WTC11 (cell line): ENCODE results near the gene C1D. TPM values are rescaled to one million over a fixed set of nuclear protein-coding genes. Genes with fewer than 3 reads are reported as not detected.

Experiments used
- ATAC-seq: fragments of 200-7000 bp; cut with Tn5 transposase; 2 replicates; pipeline ENCODE4 v1.10.0; 2021; ENCODE audit warnings: mild to moderate bottlenecking, moderate library complexity
- Bru-seq: library from RNA; stranded (reverse); fragments of 400-500 nt; gene quantifications from one replicate; lab custom pipeline; 2021; lab: Mats Ljungman, UMichigan
- CTCF ChIA-PET: fragments of 300-600 bp; sonication (Branson Sonifier 250); formaldehyde crosslinking; loops from one replicate; lab custom pipeline; 2021; ENCODE audit warnings: antibody characterized with exemption; lab: Charles Lee
- POLR2A ChIA-PET: fragments of 350-600 bp; sonication (Branson Sonifier 250); formaldehyde crosslinking; loops from one replicate; lab custom pipeline; 2021; ENCODE audit warnings: antibody characterized with exemption; lab: Charles Lee
- DNase-seq: peaks from one replicate; pipeline ENCODE4 v3.0.0; 2021; ENCODE audit warnings: low spot score
- H3K27ac Mint-ChIP-seq: 2 replicates; pipeline ENCODE4 v1.8.0; 2021; ENCODE audit warnings: mixed read lengths
- H3K27me3 Mint-ChIP-seq: 2 replicates; pipeline ENCODE4 v1.8.0; 2021; ENCODE audit warnings: low read depth, mild to moderate bottlenecking, moderate library complexity, mixed read lengths
- H3K36me3 Mint-ChIP-seq: 2 replicates; pipeline ENCODE4 v1.8.0; 2021; ENCODE audit warnings: mixed read lengths
- H3K4me1 Mint-ChIP-seq: 2 replicates; pipeline ENCODE4 v1.8.0; 2022; ENCODE audit warnings: mixed read lengths
- H3K4me3 Mint-ChIP-seq: 2 replicates; pipeline ENCODE4 v1.8.0; 2021; ENCODE audit warnings: mild to moderate bottlenecking, moderate library complexity, mixed read lengths
- H3K9me3 Mint-ChIP-seq: 2 replicates; pipeline ENCODE4 v1.8.0; 2021; ENCODE audit warnings: mixed read lengths
- ELF4 ChIP-seq: sonication (generic); formaldehyde crosslinking; IDR thresholded peaks from 2 replicates; pipeline ENCODE4 v1.8.1; 2022; ENCODE audit warnings: low read depth, mild to moderate bottlenecking, moderate library complexity, missing genetic modification reagents
- ETV6 ChIP-seq: sonication (generic); formaldehyde crosslinking; IDR thresholded peaks from 2 replicates; pipeline ENCODE4 v1.8.1; 2022; ENCODE audit warnings: mild to moderate bottlenecking, missing genetic modification reagents
- FOXK1 ChIP-seq: sonication (generic); formaldehyde crosslinking; IDR thresholded peaks from 2 replicates; pipeline ENCODE4 v1.8.0; 2022; ENCODE audit warnings: mild to moderate bottlenecking, moderate library complexity, missing genetic modification reagents
- FOXP1 ChIP-seq: sonication (generic); formaldehyde crosslinking; IDR thresholded peaks from 2 replicates; pipeline ENCODE4 v1.8.0; 2022; ENCODE audit warnings: missing genetic modification reagents, mild to moderate bottlenecking, moderate library complexity, borderline replicate concordance
- GRHL2 ChIP-seq: fragments of 250-450 bp; sonication (Bioruptor Pico); IDR thresholded peaks from 2 replicates; pipeline ENCODE4 v1.8.0; 2022; ENCODE audit warnings: mild to moderate bottlenecking, moderate library complexity; ENCODE audit not compliant: insufficient replicate concordance, severe bottlenecking
- JAZF1 ChIP-seq: fragments of 250-450 bp; sonication (Bioruptor Pico); IDR thresholded peaks from 2 replicates; pipeline ENCODE4 v1.9.0; 2021; ENCODE audit warnings: moderate library complexity, mild to moderate bottlenecking, inconsistent platforms
- MXD4 ChIP-seq: fragments of 250-450 bp; sonication (Bioruptor Pico); IDR thresholded peaks from 2 replicates; pipeline ENCODE4 v1.8.0; 2021; ENCODE audit warnings: mild to moderate bottlenecking, moderate library complexity, borderline replicate concordance
- MYBL2 ChIP-seq: sonication (generic); formaldehyde crosslinking; IDR thresholded peaks from 2 replicates; pipeline ENCODE4 v1.8.1; 2023; ENCODE audit warnings: mild to moderate bottlenecking, moderate library complexity, missing genetic modification reagents
- OVOL2 ChIP-seq: fragments of 250-450 bp; sonication (Bioruptor Pico); IDR thresholded peaks from 2 replicates; pipeline ENCODE4 v1.9.0; 2021; ENCODE audit warnings: mild to moderate bottlenecking, borderline replicate concordance
- SMAD3 ChIP-seq: sonication (generic); formaldehyde crosslinking; IDR thresholded peaks from 2 replicates; pipeline ENCODE4 v1.8.0; 2022; ENCODE audit warnings: missing genetic modification reagents, mild to moderate bottlenecking, borderline replicate concordance
- ZNF232 ChIP-seq: sonication (generic); formaldehyde crosslinking; IDR thresholded peaks from 2 replicates; pipeline ENCODE4 v1.8.0; 2022; ENCODE audit warnings: mild to moderate bottlenecking, missing genetic modification reagents
- long read RNA-seq, 3 experiments: library from RNA in 1 of 3; library from capped mRNA in 1 of 3; library from polyadenylated mRNA in 1 of 3; unstranded in 2 of 3; stranded (forward) in 1 of 3; transcript quantifications; one replicate each; pipeline ENCODE4 v2.0.0, GENCODE V29; 2021
- total RNA-seq: library from RNA; stranded (reverse); gene quantifications from 3 replicates; pipeline ENCODE4 v1.2.3, GENCODE V29; 2021
- TF ChIP-seq, protein P1 (sequence below): fragments of 250-450 bp; sonication (Bioruptor Pico); IDR thresholded peaks from 2 replicates; pipeline ENCODE4 v1.9.0; 2021; ENCODE audit warnings: mild to moderate bottlenecking
- TF ChIP-seq, protein P2 (sequence below): fragments of 250-450 bp; sonication (Bioruptor Pico); conservative IDR thresholded peaks from 2 replicates; pipeline ENCODE4 v1.9.0; 2021; ENCODE audit warnings: mild to moderate bottlenecking
- TF ChIP-seq, protein P3 (sequence below): sonication (generic); formaldehyde crosslinking; IDR thresholded peaks from 2 replicates; pipeline ENCODE4 v1.8.1; 2022; ENCODE audit warnings: mild to moderate bottlenecking, moderate library complexity, missing genetic modification reagents
- TF ChIP-seq, protein P4 (sequence below): sonication (generic); formaldehyde crosslinking; conservative IDR thresholded peaks from 2 replicates; pipeline ENCODE4 v1.8.1; 2022; ENCODE audit warnings: mild to moderate bottlenecking, missing genetic modification reagents
- TF ChIP-seq, protein P5 (sequence below): fragments of 200-600 bp; IDR thresholded peaks from 2 replicates; pipeline ENCODE4 v1.8.0; 2022; ENCODE audit warnings: antibody characterized with exemption
- TF ChIP-seq, protein P6 (sequence below): sonication (generic); formaldehyde crosslinking; IDR thresholded peaks from 2 replicates; pipeline ENCODE4 v1.8.1; 2023; ENCODE audit warnings: mild to moderate bottlenecking, missing genetic modification reagents
- TF ChIP-seq, protein P7 (sequence below): fragments of 250-450 bp; sonication (Bioruptor Pico); IDR thresholded peaks from 2 replicates; pipeline ENCODE4 v1.9.0; 2021; ENCODE audit warnings: mild to moderate bottlenecking, borderline replicate concordance

Gene C1D, protein sequence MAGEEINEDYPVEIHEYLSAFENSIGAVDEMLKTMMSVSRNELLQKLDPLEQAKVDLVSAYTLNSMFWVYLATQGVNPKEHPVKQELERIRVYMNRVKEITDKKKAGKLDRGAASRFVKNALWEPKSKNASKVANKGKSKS
- total RNA-seq (19.3 to 21.0 TPM (median 19.4 TPM) in 3 replicates), Bru-seq, nascent RNA (percentile 88 among the genes with signal in this experiment)
- long read RNA-seq, experiment 1, transcript C1D-204 (5 exons, 736 nt): major isoform, 24 of 50 reads
- long read RNA-seq, experiment 1, transcript C1D-201 (5 exons, 2,233 nt): minor isoform, 14 of 50 reads
- long read RNA-seq, experiment 1, partial matches to known transcripts: 0 of 50 reads
- long read RNA-seq, experiment 1, other reads (novel, unspliced or antisense): 12 of 50 reads
- long read RNA-seq, experiment 2, transcript C1D-204 (5 exons, 736 nt): major isoform, 35 of 83 reads
- long read RNA-seq, experiment 2, transcript C1D-201 (5 exons, 2,233 nt): minor isoform, 13 of 83 reads
- long read RNA-seq, experiment 2, partial matches to known transcripts: 20 of 83 reads
- long read RNA-seq, experiment 2, other reads (novel, unspliced or antisense): 13 of 83 reads
- long read RNA-seq, experiment 3, transcript C1D-204 (5 exons, 736 nt): major isoform, 111 of 200 reads
- long read RNA-seq, experiment 3, transcript C1D-201 (5 exons, 2,233 nt): minor isoform, 54 of 200 reads
- long read RNA-seq, experiment 3, partial matches to known transcripts: 1 of 200 reads
- long read RNA-seq, experiment 3, other reads (novel, unspliced or antisense): 32 of 200 reads

DNA sequence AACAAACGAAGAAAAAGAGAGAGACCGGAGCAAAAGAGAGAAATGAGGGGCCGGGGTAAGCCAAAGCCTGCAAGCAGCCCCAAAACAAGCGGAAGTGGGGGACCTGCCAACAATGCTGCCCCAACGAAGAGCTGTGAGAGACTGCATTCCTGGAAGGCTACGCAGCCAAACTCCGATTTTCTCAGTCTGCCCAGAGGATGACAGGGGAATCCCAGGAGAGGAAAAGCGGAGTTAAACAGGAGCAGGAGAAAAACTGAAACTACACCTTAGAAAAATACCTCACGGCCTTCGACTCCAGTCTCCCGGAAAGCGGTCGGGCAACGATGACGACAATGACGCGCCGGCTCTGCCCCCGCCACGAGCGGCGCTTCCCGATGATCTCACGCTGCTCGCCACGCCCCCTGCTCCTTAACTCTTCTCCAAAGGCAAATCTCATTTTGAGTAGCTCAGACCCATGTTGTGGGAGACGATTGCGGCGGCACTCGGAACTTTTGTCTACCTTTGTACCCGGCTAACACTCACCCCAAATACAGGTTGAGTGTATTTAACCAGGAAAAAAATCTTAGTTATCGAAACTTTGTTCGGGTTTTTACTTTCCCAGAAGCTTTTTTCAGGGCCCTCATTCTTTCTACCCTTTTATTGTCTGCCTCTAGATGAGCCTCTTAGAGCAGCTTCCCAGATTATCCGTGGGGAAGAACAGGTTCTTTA lies at the start of gene C1D:
TSS of gene C1D (minus strand) at position 325 of the 708 bp plus-strand sequence. CDS start 15,694 bp downstream, outside the sequence.
- H3K9me3 Mint-ChIP-seq: peaks cover 19% of the 10 kb centered on the region
- H3K4me1 Mint-ChIP-seq: peaks cover 18% of the 10 kb centered on the region
- ChIA-PET POLR2A (interaction anchor here (1.2 to 1.8 kb wide), 3 partner anchors 9 to 329 kb away, joined by 3 to 5 read pairs (median 3); partner anchors contain the start of gene PNO1), CTCF (interaction anchor here (0.6 to 1.4 kb wide), 5 partner anchors 8 to 216 kb away, joined by 3 to 6 read pairs (median 3); no protein-coding TSS in a partner anchor)
- peak within 1 kb of the TSS; percentile 95 for H3K4me3 Mint-ChIP-seq
- H3K27ac Mint-ChIP-seq: peak within 1 kb of the TSS; percentile 95
- H3K27me3 Mint-ChIP-seq: peaks cover 16% of the 10 kb centered on the region
- DNase-seq (peak; percentile 94), ATAC-seq (peak; percentile 93)
- no peaks in the 10 kb centered on the region for H3K36me3 Mint-ChIP-seq
- TF ChIP-seq ZNF232: no peak
- TF ChIP-seq SMAD3 (CRISPR knock-in tag): no peak
- TF ChIP-seq JAZF1 (CRISPR knock-in tag): no peak
- no peak for TF ChIP-seq MYBL2 (CRISPR knock-in tag)
- no peak for TF ChIP-seq FOXP1 (CRISPR knock-in tag)
- TF ChIP-seq, protein P1, sequence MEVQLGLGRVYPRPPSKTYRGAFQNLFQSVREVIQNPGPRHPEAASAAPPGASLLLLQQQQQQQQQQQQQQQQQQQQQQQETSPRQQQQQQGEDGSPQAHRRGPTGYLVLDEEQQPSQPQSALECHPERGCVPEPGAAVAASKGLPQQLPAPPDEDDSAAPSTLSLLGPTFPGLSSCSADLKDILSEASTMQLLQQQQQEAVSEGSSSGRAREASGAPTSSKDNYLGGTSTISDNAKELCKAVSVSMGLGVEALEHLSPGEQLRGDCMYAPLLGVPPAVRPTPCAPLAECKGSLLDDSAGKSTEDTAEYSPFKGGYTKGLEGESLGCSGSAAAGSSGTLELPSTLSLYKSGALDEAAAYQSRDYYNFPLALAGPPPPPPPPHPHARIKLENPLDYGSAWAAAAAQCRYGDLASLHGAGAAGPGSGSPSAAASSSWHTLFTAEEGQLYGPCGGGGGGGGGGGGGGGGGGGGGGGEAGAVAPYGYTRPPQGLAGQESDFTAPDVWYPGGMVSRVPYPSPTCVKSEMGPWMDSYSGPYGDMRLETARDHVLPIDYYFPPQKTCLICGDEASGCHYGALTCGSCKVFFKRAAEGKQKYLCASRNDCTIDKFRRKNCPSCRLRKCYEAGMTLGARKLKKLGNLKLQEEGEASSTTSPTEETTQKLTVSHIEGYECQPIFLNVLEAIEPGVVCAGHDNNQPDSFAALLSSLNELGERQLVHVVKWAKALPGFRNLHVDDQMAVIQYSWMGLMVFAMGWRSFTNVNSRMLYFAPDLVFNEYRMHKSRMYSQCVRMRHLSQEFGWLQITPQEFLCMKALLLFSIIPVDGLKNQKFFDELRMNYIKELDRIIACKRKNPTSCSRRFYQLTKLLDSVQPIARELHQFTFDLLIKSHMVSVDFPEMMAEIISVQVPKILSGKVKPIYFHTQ (CRISPR knock-in tag): no peak
- no peak for TF ChIP-seq ETV6 (CRISPR knock-in tag)
- TF ChIP-seq, protein P2, sequence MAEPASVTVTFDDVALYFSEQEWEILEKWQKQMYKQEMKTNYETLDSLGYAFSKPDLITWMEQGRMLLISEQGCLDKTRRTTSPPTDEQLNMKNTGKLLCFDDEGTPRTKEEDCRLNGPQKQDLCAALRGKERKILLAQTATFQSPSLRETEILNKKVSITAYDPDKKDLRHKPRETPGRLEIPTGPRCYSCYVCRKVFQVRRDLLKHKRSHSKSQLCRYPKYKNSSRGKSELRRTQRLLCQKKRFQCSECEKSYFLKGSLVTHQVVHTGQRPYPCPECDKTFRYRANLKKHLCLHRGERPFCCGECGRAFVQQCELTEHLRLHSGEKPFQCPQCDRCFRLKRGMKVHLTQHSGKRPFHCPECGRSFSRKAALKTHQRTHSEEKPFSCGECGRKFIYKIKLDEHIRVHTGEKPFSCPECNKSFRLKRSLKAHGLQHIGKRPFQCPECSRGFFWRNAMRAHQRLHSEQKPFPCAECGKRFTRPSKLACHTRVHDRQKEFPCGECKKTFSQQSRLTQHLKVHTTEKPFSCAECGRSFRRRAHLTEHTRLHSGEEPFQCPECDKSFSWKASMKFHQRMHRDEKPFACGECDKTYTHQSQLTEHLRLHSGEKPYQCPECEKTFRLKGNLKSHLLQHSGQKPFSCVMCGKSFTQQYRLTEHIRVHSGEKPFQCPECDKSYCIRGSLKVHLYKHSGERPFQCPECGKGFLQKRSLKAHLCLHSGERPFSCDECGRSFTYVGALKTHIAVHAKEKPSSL (CRISPR knock-in tag): no peak
- no peak for TF ChIP-seq GRHL2 (CRISPR knock-in tag)
- TF ChIP-seq, protein P3, sequence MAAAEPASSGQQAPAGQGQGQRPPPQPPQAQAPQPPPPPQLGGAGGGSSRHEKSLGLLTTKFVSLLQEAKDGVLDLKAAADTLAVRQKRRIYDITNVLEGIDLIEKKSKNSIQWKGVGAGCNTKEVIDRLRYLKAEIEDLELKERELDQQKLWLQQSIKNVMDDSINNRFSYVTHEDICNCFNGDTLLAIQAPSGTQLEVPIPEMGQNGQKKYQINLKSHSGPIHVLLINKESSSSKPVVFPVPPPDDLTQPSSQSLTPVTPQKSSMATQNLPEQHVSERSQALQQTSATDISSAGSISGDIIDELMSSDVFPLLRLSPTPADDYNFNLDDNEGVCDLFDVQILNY (CRISPR knock-in tag): no peak
- TF ChIP-seq ELF4 (CRISPR knock-in tag): no peak
- TF ChIP-seq, protein P4, sequence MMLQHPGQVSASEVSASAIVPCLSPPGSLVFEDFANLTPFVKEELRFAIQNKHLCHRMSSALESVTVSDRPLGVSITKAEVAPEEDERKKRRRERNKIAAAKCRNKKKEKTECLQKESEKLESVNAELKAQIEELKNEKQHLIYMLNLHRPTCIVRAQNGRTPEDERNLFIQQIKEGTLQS (CRISPR knock-in tag): no peak
- TF ChIP-seq MXD4 (CRISPR knock-in tag): no peak
- TF ChIP-seq OVOL2 (CRISPR knock-in tag): no peak
- TF ChIP-seq, protein P5, sequence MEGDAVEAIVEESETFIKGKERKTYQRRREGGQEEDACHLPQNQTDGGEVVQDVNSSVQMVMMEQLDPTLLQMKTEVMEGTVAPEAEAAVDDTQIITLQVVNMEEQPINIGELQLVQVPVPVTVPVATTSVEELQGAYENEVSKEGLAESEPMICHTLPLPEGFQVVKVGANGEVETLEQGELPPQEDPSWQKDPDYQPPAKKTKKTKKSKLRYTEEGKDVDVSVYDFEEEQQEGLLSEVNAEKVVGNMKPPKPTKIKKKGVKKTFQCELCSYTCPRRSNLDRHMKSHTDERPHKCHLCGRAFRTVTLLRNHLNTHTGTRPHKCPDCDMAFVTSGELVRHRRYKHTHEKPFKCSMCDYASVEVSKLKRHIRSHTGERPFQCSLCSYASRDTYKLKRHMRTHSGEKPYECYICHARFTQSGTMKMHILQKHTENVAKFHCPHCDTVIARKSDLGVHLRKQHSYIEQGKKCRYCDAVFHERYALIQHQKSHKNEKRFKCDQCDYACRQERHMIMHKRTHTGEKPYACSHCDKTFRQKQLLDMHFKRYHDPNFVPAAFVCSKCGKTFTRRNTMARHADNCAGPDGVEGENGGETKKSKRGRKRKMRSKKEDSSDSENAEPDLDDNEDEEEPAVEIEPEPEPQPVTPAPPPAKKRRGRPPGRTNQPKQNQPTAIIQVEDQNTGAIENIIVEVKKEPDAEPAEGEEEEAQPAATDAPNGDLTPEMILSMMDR: no peak
- TF ChIP-seq, protein P6, sequence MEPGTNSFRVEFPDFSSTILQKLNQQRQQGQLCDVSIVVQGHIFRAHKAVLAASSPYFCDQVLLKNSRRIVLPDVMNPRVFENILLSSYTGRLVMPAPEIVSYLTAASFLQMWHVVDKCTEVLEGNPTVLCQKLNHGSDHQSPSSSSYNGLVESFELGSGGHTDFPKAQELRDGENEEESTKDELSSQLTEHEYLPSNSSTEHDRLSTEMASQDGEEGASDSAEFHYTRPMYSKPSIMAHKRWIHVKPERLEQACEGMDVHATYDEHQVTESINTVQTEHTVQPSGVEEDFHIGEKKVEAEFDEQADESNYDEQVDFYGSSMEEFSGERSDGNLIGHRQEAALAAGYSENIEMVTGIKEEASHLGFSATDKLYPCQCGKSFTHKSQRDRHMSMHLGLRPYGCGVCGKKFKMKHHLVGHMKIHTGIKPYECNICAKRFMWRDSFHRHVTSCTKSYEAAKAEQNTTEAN (CRISPR knock-in tag): no peak
- TF ChIP-seq, protein P7, sequence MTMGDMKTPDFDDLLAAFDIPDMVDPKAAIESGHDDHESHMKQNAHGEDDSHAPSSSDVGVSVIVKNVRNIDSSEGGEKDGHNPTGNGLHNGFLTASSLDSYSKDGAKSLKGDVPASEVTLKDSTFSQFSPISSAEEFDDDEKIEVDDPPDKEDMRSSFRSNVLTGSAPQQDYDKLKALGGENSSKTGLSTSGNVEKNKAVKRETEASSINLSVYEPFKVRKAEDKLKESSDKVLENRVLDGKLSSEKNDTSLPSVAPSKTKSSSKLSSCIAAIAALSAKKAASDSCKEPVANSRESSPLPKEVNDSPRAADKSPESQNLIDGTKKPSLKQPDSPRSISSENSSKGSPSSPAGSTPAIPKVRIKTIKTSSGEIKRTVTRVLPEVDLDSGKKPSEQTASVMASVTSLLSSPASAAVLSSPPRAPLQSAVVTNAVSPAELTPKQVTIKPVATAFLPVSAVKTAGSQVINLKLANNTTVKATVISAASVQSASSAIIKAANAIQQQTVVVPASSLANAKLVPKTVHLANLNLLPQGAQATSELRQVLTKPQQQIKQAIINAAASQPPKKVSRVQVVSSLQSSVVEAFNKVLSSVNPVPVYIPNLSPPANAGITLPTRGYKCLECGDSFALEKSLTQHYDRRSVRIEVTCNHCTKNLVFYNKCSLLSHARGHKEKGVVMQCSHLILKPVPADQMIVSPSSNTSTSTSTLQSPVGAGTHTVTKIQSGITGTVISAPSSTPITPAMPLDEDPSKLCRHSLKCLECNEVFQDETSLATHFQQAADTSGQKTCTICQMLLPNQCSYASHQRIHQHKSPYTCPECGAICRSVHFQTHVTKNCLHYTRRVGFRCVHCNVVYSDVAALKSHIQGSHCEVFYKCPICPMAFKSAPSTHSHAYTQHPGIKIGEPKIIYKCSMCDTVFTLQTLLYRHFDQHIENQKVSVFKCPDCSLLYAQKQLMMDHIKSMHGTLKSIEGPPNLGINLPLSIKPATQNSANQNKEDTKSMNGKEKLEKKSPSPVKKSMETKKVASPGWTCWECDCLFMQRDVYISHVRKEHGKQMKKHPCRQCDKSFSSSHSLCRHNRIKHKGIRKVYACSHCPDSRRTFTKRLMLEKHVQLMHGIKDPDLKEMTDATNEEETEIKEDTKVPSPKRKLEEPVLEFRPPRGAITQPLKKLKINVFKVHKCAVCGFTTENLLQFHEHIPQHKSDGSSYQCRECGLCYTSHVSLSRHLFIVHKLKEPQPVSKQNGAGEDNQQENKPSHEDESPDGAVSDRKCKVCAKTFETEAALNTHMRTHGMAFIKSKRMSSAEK (CRISPR knock-in tag): no peak
- TF ChIP-seq FOXK1 (CRISPR knock-in tag): peak; percentile 77; the same call in 1 of the 2 replicates
